ENCODE results near the gene PRKCA. TPM values are rescaled to one million over a fixed set of nuclear protein-coding genes. Genes with fewer than 3 reads are reported as not detected.

The PRKCA gene
- total RNA-seq, 3 donors from 2014 or later = 5.1 to 10.5 (median 6.6) TPM

- TF ChIP-seq POLR2A (IDR thresholded peaks at IDR 0.05) (no peak), POLR2AphosphoS5 (IDR thresholded peaks at IDR 0.05) (no peak), CTCF (IDR thresholded peaks at IDR 0.05) (no peak)
- no peak for DNase-seq (ENCODE audit: low spot score in 2 of 2)
- intact Hi-C loops (cut with DNase I; ENCODE audit: low total_unique reads) = no loop called here
- Histone ChIP-seq H3K4me3 (no peak overlapping the region), H3K9me3 (no peaks in the 10 kb centered on the region), H3K27ac (no peak overlapping the region), H3K4me1 (no peaks in the 10 kb centered on the region), H3K27me3 (no peaks in the 10 kb centered on the region), H3K36me3 (no peaks in the 10 kb centered on the region)
Measured at GRCh38 chr17:66627985-66628384, 325.6 kb downstream of the PRKCA start.

- Histone ChIP-seq H3K27ac (no peak overlapping the region), H3K9me3 (no peaks in the 10 kb centered on the region), H3K27me3 (no peaks in the 10 kb centered on the region), H3K4me3 (no peak overlapping the region), H3K4me1 (no peaks in the 10 kb centered on the region), H3K36me3 (no peaks in the 10 kb centered on the region)
- intact Hi-C loops (cut with DNase I; ENCODE audit: low total_unique reads) = no loop called here
- TF ChIP-seq POLR2AphosphoS5 (IDR thresholded peaks at IDR 0.05) (no peak), CTCF (IDR thresholded peaks at IDR 0.05) (no peak), POLR2A (IDR thresholded peaks at IDR 0.05) (no peak)
- no peak for DNase-seq (ENCODE audit: low spot score in 2 of 2)
Measured at GRCh38 chr17:66629762-66630161, 327.3 kb downstream of the PRKCA start.

GRCh38 chr17:66630379-66630778 lies 328.0 kb downstream of the PRKCA start:
- H3K27me3 ChIP-seq = no peaks in the 10 kb centered on the region
- H3K9me3 ChIP-seq = no peaks in the 10 kb centered on the region
- no peak for DNase-seq (ENCODE audit: low spot score in 2 of 2)
- TF ChIP-seq POLR2A (IDR thresholded peaks at IDR 0.05) (no peak), CTCF (IDR thresholded peaks at IDR 0.05) (no peak), POLR2AphosphoS5 (IDR thresholded peaks at IDR 0.05) (no peak)
- H3K4me1 ChIP-seq = no peaks in the 10 kb centered on the region
- no peak overlapping the region for H3K4me3 ChIP-seq
- H3K36me3 ChIP-seq = no peaks in the 10 kb centered on the region
- H3K27ac ChIP-seq = no peak overlapping the region
- intact Hi-C loops (cut with DNase I; ENCODE audit: low total_unique reads) = no loop called here

- no peaks in the 10 kb centered on the region for H3K36me3 ChIP-seq
- no peaks in the 10 kb centered on the region for H3K27me3 ChIP-seq
- DNase-seq (ENCODE audit: low spot score in 2 of 2) = no peak
- intact Hi-C loops (cut with DNase I; ENCODE audit: low total_unique reads) = no loop called here
- H3K9me3 ChIP-seq = no peaks in the 10 kb centered on the region
- no peak for TF ChIP-seq POLR2AphosphoS5 (IDR thresholded peaks at IDR 0.05)
- no peak for TF ChIP-seq POLR2A (IDR thresholded peaks at IDR 0.05)
- no peak for TF ChIP-seq CTCF (IDR thresholded peaks at IDR 0.05)
- H3K27ac ChIP-seq = no peak overlapping the region
- H3K4me3 ChIP-seq = no peak overlapping the region
- H3K4me1 ChIP-seq = no peaks in the 10 kb centered on the region
Measured at GRCh38 chr17:66630828-66631472, 328.5 kb downstream of the PRKCA start.

GRCh38 chr17:66632731-66633130 lies 330.3 kb downstream of the PRKCA start:
- H3K27ac ChIP-seq = no peak overlapping the region
- no peak for DNase-seq (ENCODE audit: low spot score in 2 of 2)
- no peaks in the 10 kb centered on the region for H3K36me3 ChIP-seq
- no peak for TF ChIP-seq POLR2A (IDR thresholded peaks at IDR 0.05)
- TF ChIP-seq CTCF (IDR thresholded peaks at IDR 0.05) = no peak
- TF ChIP-seq POLR2AphosphoS5 (IDR thresholded peaks at IDR 0.05) = no peak
- no peaks in the 10 kb centered on the region for H3K27me3 ChIP-seq
- intact Hi-C loops (cut with DNase I; ENCODE audit: low total_unique reads) = no loop called here
- no peaks in the 10 kb centered on the region for H3K9me3 ChIP-seq
- H3K4me1 ChIP-seq = no peaks in the 10 kb centered on the region
- H3K4me3 ChIP-seq = no peak overlapping the region
